Activated naive CD8-positive, alpha-beta T cell (primary cell): ENCODE results near the gene BASP1.

Source experiments
- H3K27ac Mint-ChIP-seq: one replicate; pipeline ENCODE4 v1.8.0; 2021; ENCODE audit warnings: mixed read lengths
- H3K27me3 Mint-ChIP-seq: one replicate; pipeline ENCODE4 v1.8.0; 2021; ENCODE audit warnings: mixed read lengths
- H3K36me3 Mint-ChIP-seq: one replicate; pipeline ENCODE4 v1.8.0; 2021; ENCODE audit warnings: mixed read lengths
- H3K4me1 Mint-ChIP-seq: one replicate; pipeline ENCODE4 v1.8.0; 2021; ENCODE audit warnings: low read depth, mixed read lengths
- H3K4me3 Mint-ChIP-seq: one replicate; pipeline ENCODE4 v1.8.0; 2021; ENCODE audit warnings: mild to moderate bottlenecking, mixed read lengths
- H3K9me3 Mint-ChIP-seq: one replicate; pipeline ENCODE4 v1.8.0; 2021; ENCODE audit warnings: low read depth, mixed read lengths

BASP1 gene

GRCh38 chr5:17225520-17225919, 8.1 kb downstream of the BASP1 start:
- no peaks in the 10 kb centered on the region for H3K4me1 Mint-ChIP-seq
- H3K27me3 Mint-ChIP-seq, result peaks cover 22% of the 10 kb centered on the region
- no peaks in the 10 kb centered on the region for H3K36me3 Mint-ChIP-seq
- no peak overlapping the region for H3K27ac Mint-ChIP-seq
- no peak overlapping the region for H3K4me3 Mint-ChIP-seq
- no peaks in the 10 kb centered on the region for H3K9me3 Mint-ChIP-seq

- Mint-ChIP-seq H3K27ac (no peak overlapping the region), H3K27me3 (peaks cover 18% of the 10 kb centered on the region), H3K4me1 (no peaks in the 10 kb centered on the region), H3K4me3 (no peak overlapping the region), H3K36me3 (no peaks in the 10 kb centered on the region), H3K9me3 (no peaks in the 10 kb centered on the region)
Measured at GRCh38 chr5:17227868-17228267, 10.4 kb downstream of the BASP1 start.

GRCh38 chr5:17228821-17229291, 11.4 kb downstream of the BASP1 start:
- Mint-ChIP-seq H3K4me3 (no peak overlapping the region), H3K27ac (no peak overlapping the region), H3K27me3 (peaks cover 17% of the 10 kb centered on the region), H3K9me3 (no peaks in the 10 kb centered on the region), H3K4me1 (no peaks in the 10 kb centered on the region), H3K36me3 (no peaks in the 10 kb centered on the region)

- H3K27me3 Mint-ChIP-seq, result peaks cover 13% of the 10 kb centered on the region
- H3K9me3 Mint-ChIP-seq, result no peaks in the 10 kb centered on the region
- no peaks in the 10 kb centered on the region for H3K4me1 Mint-ChIP-seq
- H3K4me3 Mint-ChIP-seq, result no peak overlapping the region
- H3K36me3 Mint-ChIP-seq, result no peaks in the 10 kb centered on the region
- H3K27ac Mint-ChIP-seq, result no peak overlapping the region
Measured at GRCh38 chr5:17229313-17229712, 11.9 kb downstream of the BASP1 start.

GRCh38 chr5:17230191-17230590, 12.8 kb downstream of the BASP1 start:
- no peaks in the 10 kb centered on the region for H3K9me3 Mint-ChIP-seq
- no peaks in the 10 kb centered on the region for H3K4me1 Mint-ChIP-seq
- no peak overlapping the region for H3K27ac Mint-ChIP-seq
- no peaks in the 10 kb centered on the region for H3K36me3 Mint-ChIP-seq
- H3K27me3 Mint-ChIP-seq, result peaks cover 10% of the 10 kb centered on the region
- no peak overlapping the region for H3K4me3 Mint-ChIP-seq

GRCh38 chr5:17230808-17231525, 13.5 kb downstream of the BASP1 start:
- Mint-ChIP-seq H3K4me1 (no peaks in the 10 kb centered on the region), H3K27ac (no peak overlapping the region), H3K9me3 (no peaks in the 10 kb centered on the region), H3K36me3 (no peaks in the 10 kb centered on the region), H3K4me3 (no peak overlapping the region), H3K27me3 (peaks cover 9% of the 10 kb centered on the region)

GRCh38 chr5:17232405-17232804, 15.0 kb downstream of the BASP1 start:
- no peaks in the 10 kb centered on the region for H3K9me3 Mint-ChIP-seq
- no peak overlapping the region for H3K4me3 Mint-ChIP-seq
- no peaks in the 10 kb centered on the region for H3K4me1 Mint-ChIP-seq
- H3K27ac Mint-ChIP-seq, result no peak overlapping the region
- peaks cover 6% of the 10 kb centered on the region for H3K27me3 Mint-ChIP-seq
- no peaks in the 10 kb centered on the region for H3K36me3 Mint-ChIP-seq

- H3K4me3 Mint-ChIP-seq, result no peak overlapping the region
- no peak overlapping the region for H3K27ac Mint-ChIP-seq
- no peaks in the 10 kb centered on the region for H3K4me1 Mint-ChIP-seq
- H3K36me3 Mint-ChIP-seq, result no peaks in the 10 kb centered on the region
- H3K27me3 Mint-ChIP-seq, result peaks cover 4% of the 10 kb centered on the region
- no peaks in the 10 kb centered on the region for H3K9me3 Mint-ChIP-seq
Measured at GRCh38 chr5:17233488-17233887, 16.1 kb downstream of the BASP1 start.

GRCh38 chr5:17234374-17234773, 16.9 kb downstream of the BASP1 start:
- Mint-ChIP-seq H3K36me3 (no peaks in the 10 kb centered on the region), H3K27ac (no peak overlapping the region), H3K4me1 (no peaks in the 10 kb centered on the region), H3K4me3 (no peak overlapping the region), H3K9me3 (no peaks in the 10 kb centered on the region), H3K27me3 (peaks cover 2% of the 10 kb centered on the region)

GRCh38 chr5:17235731-17236330, 18.4 kb downstream of the BASP1 start:
- Mint-ChIP-seq H3K9me3 (no peaks in the 10 kb centered on the region), H3K36me3 (no peaks in the 10 kb centered on the region), H3K27me3 (no peaks in the 10 kb centered on the region), H3K4me1 (no peaks in the 10 kb centered on the region), H3K4me3 (no peak overlapping the region), H3K27ac (no peak overlapping the region)

GRCh38 chr5:17238521-17239041, 21.1 kb downstream of the BASP1 start:
- no peaks in the 10 kb centered on the region for H3K9me3 Mint-ChIP-seq
- H3K36me3 Mint-ChIP-seq, result no peaks in the 10 kb centered on the region
- no peaks in the 10 kb centered on the region for H3K27me3 Mint-ChIP-seq
- H3K4me1 Mint-ChIP-seq, result no peaks in the 10 kb centered on the region
- H3K27ac Mint-ChIP-seq, result no peak overlapping the region
- H3K4me3 Mint-ChIP-seq, result no peak overlapping the region

GRCh38 chr5:17239953-17240352, 22.5 kb downstream of the BASP1 start:
- no peak overlapping the region for H3K27ac Mint-ChIP-seq
- H3K36me3 Mint-ChIP-seq, result no peaks in the 10 kb centered on the region
- H3K4me3 Mint-ChIP-seq, result no peak overlapping the region
- H3K4me1 Mint-ChIP-seq, result no peaks in the 10 kb centered on the region
- peaks cover 2% of the 10 kb centered on the region for H3K27me3 Mint-ChIP-seq
- H3K9me3 Mint-ChIP-seq, result no peaks in the 10 kb centered on the region

GRCh38 chr5:17240487-17240886, 23.1 kb downstream of the BASP1 start:
- Mint-ChIP-seq H3K4me3 (no peak overlapping the region), H3K4me1 (no peaks in the 10 kb centered on the region), H3K9me3 (no peaks in the 10 kb centered on the region), H3K36me3 (no peaks in the 10 kb centered on the region), H3K27ac (no peak overlapping the region), H3K27me3 (peaks cover 2% of the 10 kb centered on the region)

GRCh38 chr5:17241635-17242034, 24.2 kb downstream of the BASP1 start:
- H3K4me3 Mint-ChIP-seq, result no peak overlapping the region
- peaks cover 2% of the 10 kb centered on the region for H3K27me3 Mint-ChIP-seq
- H3K4me1 Mint-ChIP-seq, result no peaks in the 10 kb centered on the region
- H3K9me3 Mint-ChIP-seq, result no peaks in the 10 kb centered on the region
- no peak overlapping the region for H3K27ac Mint-ChIP-seq
- H3K36me3 Mint-ChIP-seq, result no peaks in the 10 kb centered on the region

GRCh38 chr5:17243287-17244063, 26.0 kb downstream of the BASP1 start:
- Mint-ChIP-seq H3K4me3 (no peak overlapping the region), H3K27ac (no peak overlapping the region), H3K4me1 (no peaks in the 10 kb centered on the region)

More at GRCh38 chr5:17243287-17244063, 26.0 kb downstream of the BASP1 start:
- peaks cover 2% of the 10 kb centered on the region for H3K27me3 Mint-ChIP-seq
- no peaks in the 10 kb centered on the region for H3K9me3 Mint-ChIP-seq
- no peaks in the 10 kb centered on the region for H3K36me3 Mint-ChIP-seq
